ENCODE measurements around the gene MROH7.

GRCh38 chr1:54627196-54627595 is 14.4 kb upstream of the MROH7 start:
- TF ChIP-seq CTCF (IDR thresholded peaks at IDR 0.05; ENCODE audit: low read depth, low read length, missing input control) = no peak
- no peak for TF ChIP-seq HNF4G (IDR thresholded peaks at IDR 0.05)

Measured in liver (tissue), 3 donors.